Left forelimb (tissue), 1 donor: Measurements from ENCODE around the gene STK24.

Experiments used
- DNase-seq: peaks from one replicate; pipeline ENCODE4 v3.0.0-alpha.2; 2018; ENCODE audit warnings: low spot score

The STK24 gene

GRCh38 chr13:98450539-98451111, 126.3 kb downstream of the STK24 start:
- DNase-seq = no peak

GRCh38 chr13:98450026-98450425, 126.9 kb downstream of the STK24 start:
- DNase-seq = no peak

GRCh38 chr13:98449273-98449672, 127.6 kb downstream of the STK24 start:
- no peak for DNase-seq

- DNase-seq = no peak
Measured at GRCh38 chr13:98448642-98448928, 128.3 kb downstream of the STK24 start.

GRCh38 chr13:98447881-98448641, 128.8 kb downstream of the STK24 start:
- DNase-seq = no peak

- no peak for DNase-seq
Measured at GRCh38 chr13:98447130-98447529, 129.8 kb downstream of the STK24 start.

GRCh38 chr13:98446234-98446621, 130.7 kb downstream of the STK24 start:
- DNase-seq = no peak

GRCh38 chr13:98445340-98446233, 131.3 kb downstream of the STK24 start:
- peak; percentile 79 for DNase-seq

- DNase-seq = no peak
Measured at GRCh38 chr13:98444381-98444780, 132.5 kb downstream of the STK24 start.

- no peak for DNase-seq
Measured at GRCh38 chr13:98443800-98444325, 133.0 kb downstream of the STK24 start.

GRCh38 chr13:98443329-98443728, 133.6 kb downstream of the STK24 start:
- no peak for DNase-seq

- no peak for DNase-seq
Measured at GRCh38 chr13:98442391-98443230, 134.3 kb downstream of the STK24 start.

- no peak for DNase-seq
Measured at GRCh38 chr13:98441056-98441676, 135.7 kb downstream of the STK24 start.

- no peak for DNase-seq
Measured at GRCh38 chr13:98440390-98441055, 136.4 kb downstream of the STK24 start.

GRCh38 chr13:98439896-98440295, 137.0 kb downstream of the STK24 start:
- no peak for DNase-seq

GRCh38 chr13:98439126-98439828, 137.6 kb downstream of the STK24 start:
- DNase-seq = no peak

- DNase-seq = no peak
Measured at GRCh38 chr13:98438246-98439125, 138.4 kb downstream of the STK24 start.

GRCh38 chr13:98436233-98436910, 140.5 kb downstream of the STK24 start:
- DNase-seq = no peak

- no peak for DNase-seq
Measured at GRCh38 chr13:98435376-98435775, 141.5 kb downstream of the STK24 start.
